ENCODE measurements around the gene IFFO2. TPM values are rescaled to one million over a fixed set of nuclear protein-coding genes. Genes with fewer than 3 reads are reported as not detected.
A peak's percentile ranks its signal among the peaks of the same experiment; 100 is the strongest.

Gene IFFO2
- total RNA-seq, 3 donors from 2014 or later: 5.8 to 35.3 (median 34.4) TPM

- Histone ChIP-seq H3K36me3 (no peaks in the 10 kb centered on the region), H3K4me1 (peaks cover 0 to 9% of the 10 kb centered on the region in 2 donors), H3K9me3 (no peaks in the 10 kb centered on the region), H3K4me3 (no peak overlapping the region), H3K27me3 (no peaks in the 10 kb centered on the region), H3K27ac (peak overlapping the region; percentile 71 to 85)
- no peak for TF ChIP-seq POLR2AphosphoS5 (IDR thresholded peaks at IDR 0.05)
- no peak for TF ChIP-seq CTCF (IDR thresholded peaks at IDR 0.05)
- TF ChIP-seq POLR2A (IDR thresholded peaks at IDR 0.05): no peak
- intact Hi-C loops (cut with DNase I; ENCODE audit: low total_unique reads): loop anchor here (5.0 to 10.0 kb wide), 2 partner anchors 49 to 167 kb away; partner anchors contain the start of gene IFFO2
- DNase-seq (ENCODE audit: low spot score in 2 of 2): no peak
Measured at GRCh38 chr1:18907917-18908845, 48.3 kb downstream of the IFFO2 start.

- peak overlapping the region; percentile 71 to 85 for H3K27ac ChIP-seq
- H3K4me3 ChIP-seq: peak overlapping the region in 1 of 3 donors; percentile 12
- H3K27me3 ChIP-seq: no peaks in the 10 kb centered on the region
- H3K36me3 ChIP-seq: no peaks in the 10 kb centered on the region
- no peaks in the 10 kb centered on the region for H3K9me3 ChIP-seq
- DNase-seq (ENCODE audit: low spot score in 2 of 2): peak in 1 of 2 donors; percentile 68
- peak in 2 of 3 donors; percentile 10 to 39 for TF ChIP-seq POLR2AphosphoS5 (IDR thresholded peaks at IDR 0.05)
- TF ChIP-seq POLR2A (IDR thresholded peaks at IDR 0.05): no peak
- peak; percentile 88 to 95 (median 94) for TF ChIP-seq CTCF (IDR thresholded peaks at IDR 0.05)
- peaks cover 0 to 8% of the 10 kb centered on the region in 2 donors for H3K4me1 ChIP-seq
- intact Hi-C loops (cut with DNase I; ENCODE audit: low total_unique reads): loop anchor here (5.0 to 10.0 kb wide), 2 partner anchors 50 to 168 kb away; partner anchors contain the start of gene IFFO2
Measured at GRCh38 chr1:18907021-18907916, 49.2 kb downstream of the IFFO2 start.

GRCh38 chr1:18903291-18903756 lies 53.2 kb downstream of the IFFO2 start:
- Histone ChIP-seq H3K4me3 (peak overlapping the region; percentile 65 to 97 (median 73)), H3K4me1 (peaks cover 0 to 8% of the 10 kb centered on the region in 2 donors), H3K27ac (peak overlapping the region; percentile 90 to 96), H3K36me3 (no peaks in the 10 kb centered on the region), H3K9me3 (no peaks in the 10 kb centered on the region), H3K27me3 (no peaks in the 10 kb centered on the region)
- no peak for TF ChIP-seq POLR2A (IDR thresholded peaks at IDR 0.05)
- no peak for TF ChIP-seq CTCF (IDR thresholded peaks at IDR 0.05)
- TF ChIP-seq POLR2AphosphoS5 (IDR thresholded peaks at IDR 0.05): no peak
- intact Hi-C loops (cut with DNase I; ENCODE audit: low total_unique reads): loop anchor here (10.0 kb wide), 1 partner anchor 171 kb away; no protein-coding TSS in a partner anchor
- DNase-seq (ENCODE audit: low spot score in 2 of 2): no peak

GRCh38 chr1:18902523-18903290 lies 53.8 kb downstream of the IFFO2 start, which contains the start of gene ALDH4A1:
Gene ALDH4A1 (minus strand): TSS chr1:18902555. CDS start chr1:18902523, 32 bp downstream.
- peak; percentile 98 to 99 for DNase-seq (ENCODE audit: low spot score in 2 of 2)
- H3K4me3 ChIP-seq: peak within 1 kb of the TSS; percentile 65 to 97 (median 73)
- TF ChIP-seq POLR2A (IDR thresholded peaks at IDR 0.05) (no peak), CTCF (IDR thresholded peaks at IDR 0.05) (peak in 1 of 3 donors; percentile 19), POLR2AphosphoS5 (IDR thresholded peaks at IDR 0.05) (peak; percentile 64 to 80 (median 67))
- peaks cover 0 to 7% of the 10 kb centered on the region in 2 donors for H3K4me1 ChIP-seq
- H3K9me3 ChIP-seq: no peaks in the 10 kb centered on the region
- intact Hi-C loops (cut with DNase I; ENCODE audit: low total_unique reads): loop anchor here (10.0 kb wide), 1 partner anchor 172 kb away; no protein-coding TSS in a partner anchor
- H3K27me3 ChIP-seq: no peaks in the 10 kb centered on the region
- H3K27ac ChIP-seq: peak within 1 kb of the TSS; percentile 90 to 96
- no peaks in the 10 kb centered on the region for H3K36me3 ChIP-seq
